SK-N-SH (cell line): ENCODE measurements around the gene GASK1A. TPM values are rescaled to one million over a fixed set of nuclear protein-coding genes. Genes with fewer than 3 reads are reported as not detected.

Experiments
- CTCF ChIA-PET: fragments of 300-600, 350-600 bp; formaldehyde crosslinking; extraction: SDS; loops from one replicate; lab custom pipeline; 2021; lab: Yijun Ruan, JAX
- POLR2A ChIA-PET: fragments of 350-600 bp; sonication (Branson Sonifier 250); formaldehyde crosslinking; extraction: SDS; loops from one replicate; lab custom pipeline; 2020; ENCODE audit warnings: antibody characterized with exemption, inconsistent platforms; lab: Yijun Ruan, JAX
- DNase-seq: peaks from one replicate; pipeline ENCODE4 v3.0.0; 2012
- H2AFZ ChIP-seq: fragments of 200-600 bp; sonication (generic); 2 replicates; pipeline ENCODE4 v1.8.1; 2016; ENCODE audit warnings: antibody characterized with exemption, mild to moderate bottlenecking, low read depth
- H3F3A ChIP-seq: fragments of 200-600 bp; sonication (generic); replicated peaks from 2 replicates; pipeline ENCODE3; 2016; ENCODE audit warnings: antibody characterized with exemption, mild to moderate bottlenecking; ENCODE audit not compliant: insufficient read depth
- H3K27ac ChIP-seq, 2 experiments: fragments of 200-500 bp in 1 of 2; fragments of 200-600 bp in 1 of 2; sonication (Bioruptor generic) in 1 of 2; sonication (generic), shearing (Covaris generic) in 1 of 2; 2 replicates each; pipeline versions ENCODE4 v1.5.1 to v1.6.1; 2014 to 2016; ENCODE audit warnings: low read depth in 2 of 2, inconsistent platforms in 1 of 2, low read length in 1 of 2, mild to moderate bottlenecking in 1 of 2, mixed read lengths in 1 of 2
- H3K27me3 ChIP-seq: fragments of 200-600 bp; sonication (generic), shearing (Covaris generic); 2 replicates; pipeline ENCODE4 v1.6.1; 2016; ENCODE audit warnings: mixed run types; ENCODE audit not compliant: insufficient read depth
- H3K36me3 ChIP-seq, 2 experiments: fragments of 200-500 bp in 1 of 2; fragments of 200-600 bp in 1 of 2; sonication (Bioruptor generic) in 1 of 2; sonication (generic) in 1 of 2; replicated peaks in 1 of 2; 2 replicates each; pipeline versions ENCODE3 to v1.5.1; 2014 to 2016; ENCODE audit warnings: low read length in 1 of 2, mild to moderate bottlenecking in 1 of 2; ENCODE audit not compliant: insufficient read depth in 2 of 2, control insufficient read depth in 1 of 2
- H3K4me1 ChIP-seq, 2 experiments: fragments of 200-500 bp in 1 of 2; fragments of 200-600 bp in 1 of 2; sonication (Bioruptor generic) in 1 of 2; sonication (generic), shearing (Covaris generic) in 1 of 2; 2 replicates each; pipeline versions ENCODE4 v1.5.1 to v1.6.1; 2014 to 2016; ENCODE audit warnings: low read depth in 1 of 2, low read length in 1 of 2, mixed run types in 1 of 2; ENCODE audit not compliant: insufficient read depth in 2 of 2, control insufficient read depth in 1 of 2
- H3K4me2 ChIP-seq: fragments of 200-600 bp; sonication (generic), shearing (Covaris generic); 2 replicates; pipeline ENCODE4 v1.6.1; 2017; ENCODE audit warnings: mixed run types
- H3K4me3 ChIP-seq, 2 experiments: fragments of 200-500 bp in 1 of 2; fragments of 200-600 bp in 1 of 2; sonication (Bioruptor generic) in 1 of 2; sonication (generic), shearing (Covaris generic) in 1 of 2; 2 replicates each; pipeline versions ENCODE4 v1.5.1 to v1.8.1; 2014 to 2016; ENCODE audit warnings: low read depth in 2 of 2, inconsistent platforms in 1 of 2, low read length in 1 of 2, mild to moderate bottlenecking in 1 of 2, mixed read lengths in 1 of 2, moderate library complexity in 1 of 2
- H3K79me2 ChIP-seq: fragments of 200-600 bp; sonication (generic); 2 replicates; pipeline ENCODE4 v1.8.1; 2017; ENCODE audit warnings: mild to moderate bottlenecking; ENCODE audit not compliant: insufficient read depth
- H3K9ac ChIP-seq: fragments of 200-600 bp; sonication (generic); 2 replicates; pipeline ENCODE4 v1.6.1; 2017; ENCODE audit warnings: mixed run types
- H3K9me2 ChIP-seq: fragments of 200-600 bp; sonication (generic); 2 replicates; pipeline ENCODE4 v1.6.1; 2017; ENCODE audit warnings: mixed run types
- H3K9me3 ChIP-seq: fragments of 200-600 bp; sonication (generic); 2 replicates; pipeline ENCODE4 v1.6.1; 2017; ENCODE audit warnings: mixed run types, mild to moderate bottlenecking, moderate library complexity
- H4K20me1 ChIP-seq: fragments of 200-600 bp; sonication (generic); 2 replicates; pipeline ENCODE4 v1.6.1; 2017; ENCODE audit warnings: mild to moderate bottlenecking, mixed run types; ENCODE audit not compliant: insufficient read depth
- EP300 ChIP-seq, 2 experiments: IDR thresholded peaks; 2 replicates each; pipeline versions ENCODE4 v1.4.0 to v1.6.1; 2012; ENCODE audit warnings: borderline replicate concordance in 1 of 2, low read depth in 1 of 2, low read length in 1 of 2
- FOXM1 ChIP-seq: IDR thresholded peaks from 2 replicates; pipeline ENCODE4 v1.4.0; 2012; ENCODE audit warnings: low read depth, mild to moderate bottlenecking
- GATA2 ChIP-seq: sonication (generic); formaldehyde crosslinking; IDR thresholded peaks from 2 replicates; pipeline ENCODE4 v1.5.0; 2020; ENCODE audit warnings: mild to moderate bottlenecking, missing genetic modification reagents
- JUND ChIP-seq: IDR thresholded peaks from 2 replicates; pipeline ENCODE4 v1.4.0; 2012
- MEF2A ChIP-seq: IDR thresholded peaks from 2 replicates; pipeline ENCODE4 v1.4.0; 2012; ENCODE audit warnings: low read depth, borderline replicate concordance
- MXI1 ChIP-seq: IDR thresholded peaks from 2 replicates; pipeline ENCODE4 v1.6.1; 2012; ENCODE audit warnings: mild to moderate bottlenecking, low read depth, low read length, improper control_type of control experiment
- PBX3 ChIP-seq: IDR thresholded peaks from 2 replicates; pipeline ENCODE4; 2012
- POLR2AphosphoS5 ChIP-seq: IDR thresholded peaks from 2 replicates; pipeline ENCODE4 v1.6.1; 2012; ENCODE audit warnings: low read depth, low read length
- RAD21 ChIP-seq: IDR thresholded peaks from 2 replicates; pipeline ENCODE4 v1.6.1; 2012; ENCODE audit warnings: mild to moderate bottlenecking, low read length
- TEAD4 ChIP-seq: IDR thresholded peaks from 2 replicates; pipeline ENCODE4 v1.4.0; 2012; ENCODE audit warnings: mild to moderate bottlenecking, borderline replicate concordance; ENCODE audit not compliant: insufficient read depth
- USF1 ChIP-seq: IDR thresholded peaks from 2 replicates; pipeline ENCODE4 v1.4.0; 2012; ENCODE audit warnings: low read depth, borderline replicate concordance
- WGBS: methylation state at CpG from one replicate; pipeline ENCODE4 v1.1.6; 2017; ENCODE audit warnings: low lambda C conversion rate; 5-methylcytosine and 5-hydroxymethylcytosine counted together
- polyA plus RNA-seq, 3 experiments: library from polyadenylated mRNA; depleted of rRNA; stranded (reverse); fragments of >200 nt; gene quantifications; 2 replicates each; pipeline ENCODE4 v1.2.3, GENCODE V29; 2012

Gene GASK1A
- polyA plus RNA-seq, 1 of the 3 experiments (the other 2 are of a cell fraction): not detected

GRCh38 chr3:43032646-43033628 lies 53.8 kb downstream of the GASK1A start (continued):
- TF ChIP-seq USF1: no peak
- no peak for TF ChIP-seq GATA2 (CRISPR knock-in tag)
- no peak for TF ChIP-seq RAD21
- no peak for TF ChIP-seq JUND
- no peak for TF ChIP-seq TEAD4

- H2AFZ ChIP-seq: no peak overlapping the region
- no peaks in the 10 kb centered on the region; a peak in 1 of 4 replicates for H3K4me1 ChIP-seq
- WGBS: 40% methylated on average over 3 of the region's 4 CpGs
- ChIA-PET POLR2A (no interaction called here), CTCF (interaction anchor here (1.2 kb wide), 1 partner anchor 469 kb away, joined by 3 read pairs; no protein-coding TSS in a partner anchor)
- H3K79me2 ChIP-seq: no peaks in the 10 kb centered on the region
- no peaks in the 10 kb centered on the region for H3K9me3 ChIP-seq
- no peak overlapping the region for H3K4me3 ChIP-seq
- H4K20me1 ChIP-seq: no peaks in the 10 kb centered on the region
- no peak for TF ChIP-seq TEAD4
- TF ChIP-seq PBX3: no peak
- no peaks in the 10 kb centered on the region for H3F3A ChIP-seq
- no peaks in the 10 kb centered on the region for H3K9me2 ChIP-seq
- no peaks in the 10 kb centered on the region for H3K27me3 ChIP-seq
- no peaks in the 10 kb centered on the region for H3K36me3 ChIP-seq
- H3K4me2 ChIP-seq: no peak overlapping the region
- no peak for DNase-seq
- no peak overlapping the region for H3K27ac ChIP-seq
- H3K9ac ChIP-seq: no peak overlapping the region
Observed at GRCh38 chr3:43034200-43034599, 55.1 kb downstream of the GASK1A start.

GRCh38 chr3:43034911-43035310 lies 55.8 kb downstream of the GASK1A start:
- Histone ChIP-seq H4K20me1 (no peaks in the 10 kb centered on the region), H3K27ac (no peak overlapping the region), H3K9me2 (no peaks in the 10 kb centered on the region), H3K36me3 (no peaks in the 10 kb centered on the region), H3F3A (no peaks in the 10 kb centered on the region), H3K27me3 (no peaks in the 10 kb centered on the region), H3K9me3 (no peaks in the 10 kb centered on the region), H3K9ac (no peak overlapping the region), H3K4me3 (no peak overlapping the region), H2AFZ (no peak overlapping the region), H3K4me2 (no peak overlapping the region), H3K4me1 (no peaks in the 10 kb centered on the region; a peak in 1 of 4 replicates), H3K79me2 (no peaks in the 10 kb centered on the region)
- WGBS: 23% methylated on average over 3 of the region's 4 CpGs
- ChIA-PET POLR2A (no interaction called here), CTCF (interaction anchor here (1.2 kb wide), 1 partner anchor 468 kb away, joined by 3 read pairs; no protein-coding TSS in a partner anchor)
- DNase-seq: no peak
- TF ChIP-seq FOXM1: no peak
- TF ChIP-seq EP300 (IDR thresholded peaks at IDR 0.05; ENCODE audit: borderline replicate concordance in 1 of 2, low read depth in 1 of 2, low read length in 1 of 2): no peak
- no peak for TF ChIP-seq MXI1
- TF ChIP-seq POLR2AphosphoS5: no peak
- TF ChIP-seq MEF2A: no peak
